ENCODE data around the gene CSF2.
"Not testable (repeated sequence)": the region's sequence is repeated elsewhere in the genome, so short reads cannot be mapped to it uniquely, and the experiment has no call there.

CSF2 gene

DNA sequence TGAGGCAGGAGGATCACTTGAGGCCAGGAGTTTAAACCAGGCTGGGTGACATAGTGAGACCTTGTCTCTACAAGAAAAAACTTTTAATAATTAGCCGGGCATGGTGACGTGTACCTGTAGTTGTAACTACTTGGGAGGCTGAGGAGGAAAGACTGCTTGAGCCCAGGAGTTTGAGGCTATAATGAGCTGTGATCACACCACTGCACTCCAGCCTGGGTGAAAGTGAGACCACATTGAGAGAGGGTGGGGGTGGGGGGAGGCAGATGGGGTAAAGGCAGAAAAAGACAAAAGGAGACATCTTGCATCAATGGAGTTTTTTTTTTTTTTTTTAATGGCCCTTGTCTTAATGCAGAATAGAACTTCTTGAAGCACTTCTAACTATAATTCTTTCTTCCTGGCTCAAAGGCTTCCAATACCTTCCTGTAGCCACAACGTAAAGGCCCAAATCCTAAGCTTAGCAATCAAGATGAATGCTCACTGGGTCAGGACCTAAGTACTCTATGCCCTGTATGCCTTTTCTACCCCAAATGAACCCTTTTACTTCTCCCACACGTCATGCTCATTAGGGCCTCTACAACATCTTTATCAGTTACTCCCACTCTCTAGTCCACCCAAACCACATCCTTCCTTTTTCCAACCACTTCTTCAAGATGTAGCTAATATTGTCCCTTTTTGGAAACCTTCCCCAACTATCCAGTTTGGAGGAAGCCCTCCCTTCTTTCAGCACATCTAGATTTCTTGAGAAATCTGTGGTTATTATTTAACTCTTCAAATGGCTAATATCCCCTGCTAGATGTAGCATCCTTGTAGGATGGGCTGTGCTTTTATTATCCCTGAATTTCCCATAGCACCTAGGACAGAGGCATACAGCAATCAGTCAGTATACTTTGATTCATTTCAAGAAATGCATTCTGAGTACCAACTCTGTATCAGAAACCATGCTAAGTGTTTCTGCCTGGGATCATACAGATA lies 40.8 kb downstream of the CSF2 start:
- DNase-seq = no peak

GRCh38 chr5:132115375-132115774 lies 41.8 kb downstream of the CSF2 start:
- no peak for DNase-seq

DNA sequence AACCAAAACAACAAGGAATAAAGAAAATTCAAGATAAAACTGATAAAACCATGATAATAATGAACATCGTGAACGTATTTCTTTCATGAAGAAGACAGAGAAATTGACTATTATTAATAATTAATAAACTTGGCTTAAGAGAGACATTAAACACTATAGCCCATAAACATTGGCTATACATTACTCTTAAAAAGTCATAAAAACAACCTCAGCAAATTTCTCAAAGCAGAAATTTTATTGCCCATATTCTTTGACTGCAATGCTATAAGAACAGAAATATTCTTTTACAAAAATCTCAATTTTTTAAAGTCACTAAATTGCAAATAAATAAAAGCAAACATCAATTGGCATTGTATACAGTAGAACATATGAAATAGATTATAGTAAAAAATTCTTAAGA lies 42.5 kb downstream of the CSF2 start:
- DNase-seq = no peak

DNA sequence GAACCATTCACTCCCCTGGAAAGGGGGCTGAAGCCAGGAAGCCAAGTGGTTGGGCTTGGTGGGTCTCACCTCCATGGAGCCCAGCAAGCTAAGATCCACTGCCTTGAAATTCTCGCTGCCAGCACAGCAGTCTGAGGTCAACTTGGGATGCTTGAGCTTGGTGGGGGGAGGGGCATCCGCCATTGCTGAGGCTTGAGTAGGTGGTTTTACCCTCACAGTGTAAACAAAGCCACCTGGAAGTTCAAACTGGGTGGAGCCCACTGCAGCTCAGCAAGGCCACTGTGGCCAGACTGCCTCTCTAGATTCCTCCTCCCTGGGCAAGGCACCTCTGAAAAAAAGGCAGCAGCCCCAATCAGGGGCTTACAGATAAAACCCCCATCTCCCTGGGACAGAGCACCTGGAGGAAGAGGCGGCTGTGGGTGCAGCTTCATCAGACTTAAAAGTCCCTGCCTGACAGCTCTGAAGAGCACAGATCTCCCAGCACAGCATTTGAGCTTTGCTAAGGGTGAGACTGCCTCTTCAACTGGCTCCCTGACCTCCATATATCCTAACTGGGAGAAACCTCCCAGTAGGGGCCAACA lies 43.4 kb downstream of the CSF2 start:
- not testable (repeated sequence) for DNase-seq

GRCh38 chr5:132120717-132121116 lies 47.1 kb downstream of the CSF2 start:
- not testable (repeated sequence) for DNase-seq

GRCh38 chr5:132122971-132123370 lies 49.4 kb downstream of the CSF2 start:
- not testable (repeated sequence) for DNase-seq

DNA sequence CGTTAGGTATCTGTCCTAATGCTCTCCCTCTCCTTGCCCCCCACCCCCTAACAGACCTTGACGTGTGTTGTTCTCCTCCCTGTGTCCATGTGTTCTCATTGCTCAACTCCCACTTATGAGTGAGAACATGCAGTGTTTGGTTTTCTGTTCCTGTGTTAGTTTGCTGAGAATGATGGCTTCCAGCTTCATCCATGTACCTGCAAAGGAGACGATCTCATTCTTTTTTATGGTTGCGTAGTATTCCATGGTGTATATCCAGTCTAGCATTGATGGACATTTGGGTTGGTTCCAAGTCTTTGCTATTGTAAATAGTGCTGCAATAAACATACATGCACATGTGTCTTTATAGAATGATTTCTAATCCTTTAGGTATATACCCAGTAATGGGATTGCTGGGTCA lies 50.0 kb downstream of the CSF2 start:
- DNase-seq = not testable (repeated sequence)
